ENCODE data around the gene ACACA.
"Not testable (repeated sequence)": the region's sequence is repeated elsewhere in the genome, so short reads cannot be mapped to it uniquely, and the experiment has no call there.

The ACACA gene

GRCh38 chr17:37406635-37407461 is at the start of gene ACACA, which contains the start of gene TADA2A:
TSS of gene ACACA (minus strand) at chr17:37406836. CDS start at chr17:37406299, 537 bp downstream.
TSS of gene TADA2A (plus strand) at chr17:37406886. CDS start at chr17:37411366, 4,480 bp downstream.
- peak; percentile 66 for DNase-seq (ENCODE audit: low read depth)

DNA sequence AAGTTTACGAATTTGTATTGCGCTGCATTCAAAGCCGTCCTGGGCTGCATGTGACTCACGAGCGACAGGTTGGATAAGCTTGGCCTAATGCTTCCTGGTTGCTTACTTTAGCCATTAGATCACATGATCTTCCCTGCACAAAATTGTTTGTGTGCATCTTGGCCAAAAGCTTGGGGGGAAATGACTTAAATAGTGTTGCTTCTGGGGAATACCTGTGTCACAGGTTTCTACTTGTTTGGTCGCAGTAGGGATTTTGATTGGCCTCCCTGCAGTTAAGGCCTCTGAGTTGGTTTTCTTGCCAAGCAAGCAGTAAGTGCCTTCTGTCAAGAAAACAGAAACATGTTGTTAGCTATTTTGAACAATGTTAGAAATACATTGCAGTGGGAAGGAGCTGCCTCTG is 43.5 kb upstream of the ACACA start:
- no peak for DNase-seq (ENCODE audit: low read depth)

DNA sequence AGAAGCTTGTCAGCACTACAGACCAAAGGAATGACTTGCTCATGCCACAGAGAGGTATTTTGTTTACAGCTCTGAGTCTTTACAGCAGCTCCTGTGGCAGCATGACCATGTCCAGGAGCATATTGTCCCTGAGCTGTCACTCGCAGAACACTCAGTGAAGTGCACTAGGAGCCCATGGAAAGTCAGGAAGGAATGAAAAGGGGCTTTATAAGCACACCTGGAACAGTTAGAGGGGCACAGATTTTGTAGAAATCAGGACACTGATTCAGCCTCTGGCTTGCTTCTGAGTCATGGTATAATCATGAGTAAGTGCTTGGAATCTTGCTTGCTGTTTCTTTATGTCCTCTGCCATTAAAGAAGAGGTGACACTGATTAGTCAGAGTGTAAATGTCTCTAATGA is 41.0 kb upstream of the ACACA start:
- DNase-seq (ENCODE audit: low read depth), result no peak

- no peak for DNase-seq (ENCODE audit: low read depth)
Measured at GRCh38 chr17:37446027-37446426, 39.4 kb upstream of the ACACA start.

- not testable (repeated sequence) for DNase-seq (ENCODE audit: low read depth)
Measured at GRCh38 chr17:37441369-37442014, 34.9 kb upstream of the ACACA start.

GRCh38 chr17:37440424-37440823 is 33.8 kb upstream of the ACACA start:
- DNase-seq (ENCODE audit: low read depth), result no peak

- no peak for DNase-seq (ENCODE audit: low read depth)
Measured at GRCh38 chr17:37438141-37438540, 31.5 kb upstream of the ACACA start.

DNA sequence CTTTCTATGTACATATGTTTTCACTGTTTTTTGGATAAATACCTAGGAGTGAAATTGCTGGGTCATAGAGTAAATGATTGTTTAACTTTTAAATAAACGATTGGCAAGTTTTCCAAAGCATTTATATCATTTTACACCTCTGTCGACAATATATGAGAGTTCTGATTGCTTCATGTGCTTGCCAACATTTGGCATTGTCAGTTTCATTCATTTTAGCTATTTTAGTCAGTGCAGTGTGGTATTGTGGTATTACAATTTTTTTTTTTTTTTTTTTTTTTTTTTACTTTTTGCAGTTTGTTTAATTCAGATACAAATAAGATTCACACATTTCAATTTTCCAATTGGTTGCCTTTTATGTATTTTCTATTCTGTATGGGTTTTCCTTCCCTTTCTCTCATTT is 26.0 kb upstream of the ACACA start:
- no peak for DNase-seq (ENCODE audit: low read depth)

DNA sequence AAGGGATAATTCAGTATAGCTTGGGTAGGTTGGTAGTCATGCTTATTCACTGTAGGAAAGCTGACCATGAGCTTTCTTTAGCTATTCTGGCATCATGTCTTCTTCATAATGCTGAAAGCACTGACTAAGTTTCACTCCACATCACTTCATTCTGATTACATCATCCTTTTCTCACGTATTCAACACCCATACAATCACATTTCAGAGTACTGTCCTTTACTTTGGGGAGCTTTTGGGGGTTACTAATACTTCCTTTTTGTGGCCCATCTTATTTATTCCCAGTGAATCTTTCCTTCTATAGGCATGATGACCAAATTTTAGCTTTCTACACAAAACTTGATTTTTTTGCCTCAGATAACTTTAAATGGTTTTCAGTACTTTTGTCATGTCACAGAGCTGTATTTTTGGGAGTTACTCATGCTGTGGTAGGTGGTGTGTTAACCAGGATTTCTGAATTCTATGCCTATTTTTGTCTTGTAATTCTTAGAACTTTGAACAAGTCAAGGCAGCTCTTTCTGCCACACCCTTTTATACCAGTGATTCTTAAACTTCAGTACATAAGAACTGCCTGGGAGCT is 23.5 kb upstream of the ACACA start:
- no peak for DNase-seq (ENCODE audit: low read depth)

DNA sequence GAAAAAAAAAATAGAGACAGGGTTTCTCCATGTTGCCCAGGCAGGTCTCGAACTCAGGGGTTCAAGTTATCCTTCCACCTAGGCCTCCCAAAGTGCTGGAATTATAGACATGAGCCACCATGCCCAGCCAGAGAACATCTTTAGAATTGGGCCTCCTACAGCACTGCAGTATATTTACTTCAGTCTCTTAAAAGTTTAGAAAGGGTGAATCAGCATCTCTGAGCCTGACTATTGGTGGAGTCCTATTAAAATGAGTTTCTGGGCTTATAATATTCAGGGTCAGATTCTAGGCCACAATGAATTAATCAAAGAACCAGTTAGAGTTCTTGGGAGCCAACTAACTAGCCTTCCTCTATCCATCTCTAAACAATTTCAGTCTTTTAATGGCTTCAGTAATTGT is 22.8 kb upstream of the ACACA start:
- DNase-seq (ENCODE audit: low read depth), result no peak

- DNase-seq (ENCODE audit: low read depth), result no peak
Measured at GRCh38 chr17:37429039-37429438, 22.4 kb upstream of the ACACA start.

GRCh38 chr17:37425268-37425667 is 18.6 kb upstream of the ACACA start:
- no peak for DNase-seq (ENCODE audit: low read depth)

DNA sequence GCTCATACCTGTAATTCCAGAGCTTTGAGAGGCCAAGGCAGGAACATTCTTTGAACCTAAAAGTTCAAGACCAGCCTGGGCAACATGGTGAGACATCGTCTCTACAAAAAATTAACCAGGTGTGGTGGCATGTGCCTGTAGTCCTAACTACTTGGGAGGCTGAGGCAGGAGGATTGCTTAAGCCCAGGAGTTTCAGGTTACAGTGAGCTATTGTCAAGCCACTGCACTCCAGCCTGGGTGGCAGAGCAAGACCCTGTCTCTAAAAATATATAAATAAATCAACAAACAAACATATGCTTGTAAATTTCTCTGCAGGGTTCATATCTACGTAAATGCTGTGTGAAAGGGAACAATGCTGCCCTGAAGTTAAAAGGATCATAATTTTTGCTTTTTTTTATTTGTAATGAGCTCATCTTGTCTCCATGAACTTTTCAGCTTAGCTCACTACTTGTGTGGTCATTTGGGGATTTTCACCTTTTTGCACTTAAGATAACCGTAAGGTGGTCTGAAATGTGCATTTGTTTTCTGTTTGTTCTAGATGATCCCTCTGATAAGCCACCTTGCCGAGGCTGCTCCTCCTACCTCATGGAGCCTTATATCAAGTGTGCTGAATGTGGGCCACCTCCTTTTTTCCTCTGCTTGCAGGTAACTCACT is 16.5 kb upstream of the ACACA start:
- DNase-seq (ENCODE audit: low read depth), result no peak

- DNase-seq (ENCODE audit: low read depth), result no peak
Measured at GRCh38 chr17:37417852-37418251, 11.2 kb upstream of the ACACA start.

GRCh38 chr17:37413875-37414519 is 7.4 kb upstream of the ACACA start:
- no peak for DNase-seq (ENCODE audit: low read depth)

DNA sequence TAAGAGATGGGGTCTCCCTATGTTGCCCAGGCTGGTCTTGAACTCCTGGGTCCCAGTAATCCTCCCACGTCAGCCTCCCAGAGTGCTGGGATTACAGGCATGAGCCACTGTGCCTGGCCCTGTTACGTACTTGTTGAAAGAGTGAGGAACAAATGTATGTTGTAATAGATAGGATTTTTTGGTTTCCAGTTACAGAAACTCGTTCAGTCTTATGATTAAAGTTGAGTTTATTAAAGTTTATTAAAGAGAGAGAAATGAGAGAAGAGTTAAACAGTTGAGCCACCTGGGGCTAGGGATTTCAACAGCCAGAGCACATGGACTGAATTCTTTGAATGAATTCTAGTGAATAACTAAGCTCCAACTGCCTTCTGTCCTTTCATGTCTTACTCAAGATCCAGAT is 3.7 kb upstream of the ACACA start:
- DNase-seq (ENCODE audit: low read depth), result no peak

- DNase-seq (ENCODE audit: low read depth), result not testable (repeated sequence)
Measured at GRCh38 chr17:37408145-37408479, 1.5 kb upstream of the ACACA start.

DNA sequence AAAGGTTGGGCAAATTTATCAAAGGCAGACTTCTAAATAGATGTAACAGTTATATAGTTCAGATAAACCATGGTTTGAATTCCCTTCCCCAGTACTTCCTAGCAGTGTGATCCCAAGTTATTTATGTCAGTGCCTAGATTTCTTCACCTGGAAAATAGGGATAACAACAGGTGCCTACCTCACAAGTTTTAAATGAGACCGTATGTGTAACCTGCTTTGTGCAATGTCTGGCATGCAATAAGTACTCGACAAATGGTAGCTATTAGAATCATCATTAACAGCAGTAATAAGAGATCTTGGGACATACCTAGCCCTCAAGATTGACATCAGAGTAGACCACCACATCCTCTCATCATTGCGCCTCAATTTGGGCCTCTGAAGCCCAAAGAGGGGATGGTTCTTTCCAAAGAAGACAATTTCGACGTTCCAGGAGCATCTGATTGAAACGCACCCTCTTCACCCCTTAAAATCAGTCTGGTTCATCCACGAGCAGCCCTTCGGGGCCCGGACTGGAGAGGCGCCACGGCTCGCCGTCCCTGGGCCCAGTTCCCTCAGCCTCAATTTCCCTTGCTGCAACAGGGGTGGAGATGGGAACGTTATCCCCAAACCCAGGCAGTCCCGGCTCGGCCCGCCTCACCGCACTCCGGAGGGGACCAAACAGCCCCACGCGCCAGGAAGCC is 541 bp downstream of the ACACA start:
- no peak for DNase-seq (ENCODE audit: low read depth)

DNA sequence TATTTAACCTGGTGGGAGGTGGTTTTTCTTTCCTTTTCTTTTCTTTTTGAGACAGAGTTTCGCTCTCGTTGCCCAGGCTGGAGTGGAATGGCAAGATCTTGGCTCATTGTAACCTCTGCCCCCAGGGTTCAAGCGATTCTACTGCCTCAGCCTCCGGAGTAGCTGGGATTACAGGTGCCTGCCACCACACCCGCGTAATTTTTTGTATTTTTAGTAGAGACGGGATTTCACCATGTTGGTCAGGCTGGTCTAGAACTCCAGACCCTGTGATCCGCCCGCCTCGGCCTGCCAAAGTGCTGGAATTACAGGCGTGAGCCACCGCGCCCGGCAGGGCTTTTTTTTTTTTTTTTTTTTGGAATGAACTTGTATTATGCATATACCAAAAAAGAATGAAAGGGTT is 1.1 kb downstream of the ACACA start:
- DNase-seq (ENCODE audit: low read depth), result not testable (repeated sequence)

DNA sequence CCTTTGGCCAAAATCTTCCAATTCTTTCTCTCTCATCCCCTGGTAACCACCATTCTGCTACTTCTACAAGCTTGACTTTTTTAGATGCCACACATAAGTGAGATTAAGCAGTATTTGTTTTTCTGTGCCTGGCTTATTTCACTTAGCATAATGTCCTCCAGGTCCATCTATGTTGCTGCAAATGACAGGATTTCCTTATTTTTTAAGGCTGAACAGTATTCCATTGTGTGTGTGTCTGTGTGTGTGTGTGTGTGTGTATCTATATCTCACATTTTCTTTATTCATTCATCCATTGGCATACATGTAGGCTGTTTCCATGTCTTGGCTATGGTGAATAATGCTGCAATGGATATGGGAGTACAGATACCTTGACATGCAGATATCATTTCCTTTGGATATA is 6.1 kb downstream of the ACACA start:
- DNase-seq (ENCODE audit: low read depth), result no peak

DNA sequence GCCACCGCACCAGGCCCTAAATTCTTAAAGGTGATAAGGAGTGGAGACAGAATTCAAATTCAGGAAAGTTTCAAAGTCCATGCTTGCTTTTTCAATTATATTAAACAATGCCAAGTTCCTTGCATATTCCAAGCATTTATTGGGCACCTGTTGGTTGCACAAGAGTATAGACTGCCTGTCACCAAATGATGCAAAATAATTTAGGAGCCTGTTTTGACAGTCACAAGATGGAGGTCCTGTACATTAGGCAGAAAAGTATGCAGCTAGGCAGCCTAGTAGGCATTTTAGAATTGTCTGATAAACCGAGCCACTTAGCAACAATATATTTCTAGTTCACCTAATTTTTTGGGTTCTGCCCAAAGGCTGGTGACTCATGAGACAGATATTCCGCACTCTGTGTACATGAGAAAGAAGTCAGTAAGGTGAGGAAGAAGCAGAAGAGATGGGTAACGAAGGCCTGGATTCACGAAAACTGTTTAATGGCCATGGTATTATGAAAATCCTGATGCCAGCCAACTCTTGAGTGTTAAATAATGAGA is 7.3 kb downstream of the ACACA start:
- no peak for DNase-seq (ENCODE audit: low read depth)

All from T-helper 22 cell (primary cell).